SK-N-MC (cell line): Measurements from ENCODE around the gene ZFYVE21.

ENCODE experiments used
- DNase-seq: peaks from one replicate; pipeline ENCODE4 v3.0.0-alpha.2; 2011; ENCODE audit warnings: low read depth, low spot score
- H3K27ac ChIP-seq: fragments of 200-600 bp; sonication (generic); 2 replicates; pipeline ENCODE4 v1.5.1; 2016; ENCODE audit warnings: mixed run types
- H3K36me3 ChIP-seq: fragments of 200-600 bp; sonication (generic); 2 replicates; pipeline ENCODE4 v1.6.1; 2017; ENCODE audit warnings: antibody characterized with exemption, low read length, mixed read lengths; ENCODE audit not compliant: insufficient read depth
- H3K4me3 ChIP-seq: fragments of 200-600 bp; sonication (generic); 2 replicates; pipeline ENCODE4 v1.5.1; 2016
- H3K9ac ChIP-seq: fragments of 200-600 bp; sonication (generic); 2 replicates; pipeline ENCODE4 v1.8.0; 2017; ENCODE audit warnings: mixed run types, mixed read lengths; ENCODE audit not compliant: insufficient read length
- H3K9me3 ChIP-seq: fragments of 200-600 bp; sonication (generic); 2 replicates; pipeline ENCODE4 v1.6.1; 2017; ENCODE audit warnings: low read depth, mild to moderate bottlenecking, antibody characterized with exemption, low read length, moderate library complexity, mixed read lengths
- EZH2 ChIP-seq: fragments of 200-600 bp; sonication (generic); IDR thresholded peaks from one replicate; pipeline ENCODE4 v1.6.1; 2017; ENCODE audit warnings: antibody characterized with exemption
- FOXP2 ChIP-seq: optimal IDR thresholded peaks from 2 replicates; pipeline ENCODE3; 2011; ENCODE audit warnings: mild to moderate bottlenecking, moderate library complexity; ENCODE audit not compliant: insufficient read depth; ENCODE audit errors: extremely low read length, control extremely low read depth
- POLR2AphosphoS5 ChIP-seq: IDR thresholded peaks from 2 replicates; pipeline ENCODE4 v1.6.1; 2012; ENCODE audit warnings: mild to moderate bottlenecking, low read depth, low read length, borderline replicate concordance

The ZFYVE21 gene

GRCh38 chr14:103736546-103737431 lies 21.2 kb downstream of the ZFYVE21 start:
- TF ChIP-seq POLR2AphosphoS5 (no peak), FOXP2 (no peak), EZH2 (no peak)
- Histone ChIP-seq H3K9me3 (no peaks in the 10 kb centered on the region), H3K27ac (0 out of 2 replicates have a peak overlapping the region, but pooled peaks have one; percentile 72), H3K36me3 (peaks cover 22% of the 10 kb centered on the region; the same call in 1 of the 2 replicates), H3K4me3 (no peak overlapping the region), H3K9ac (no peak overlapping the region)
- no peak for DNase-seq

GRCh38 chr14:103737432-103738045 lies 21.9 kb downstream of the ZFYVE21 start:
- Histone ChIP-seq H3K9me3 (no peaks in the 10 kb centered on the region), H3K36me3 (peaks cover 24% of the 10 kb centered on the region; the same call in 1 of the 2 replicates), H3K9ac (no peak overlapping the region), H3K27ac (no peak overlapping the region), H3K4me3 (no peak overlapping the region)
- TF ChIP-seq POLR2AphosphoS5: no peak
- TF ChIP-seq EZH2: no peak
- TF ChIP-seq FOXP2: no peak
- DNase-seq: no peak

GRCh38 chr14:103738166-103738565 lies 22.6 kb downstream of the ZFYVE21 start:
- Histone ChIP-seq H3K9ac (no peak overlapping the region), H3K9me3 (no peaks in the 10 kb centered on the region), H3K36me3 (peaks cover 19% of the 10 kb centered on the region; the same call in 1 of the 2 replicates), H3K4me3 (no peak overlapping the region), H3K27ac (no peak overlapping the region)
- no peak for TF ChIP-seq POLR2AphosphoS5
- no peak for TF ChIP-seq FOXP2
- no peak for TF ChIP-seq EZH2
- no peak for DNase-seq

GRCh38 chr14:103738701-103739451 lies 23.3 kb downstream of the ZFYVE21 start:
- Histone ChIP-seq H3K9ac (no peak overlapping the region), H3K36me3 (peaks cover 13% of the 10 kb centered on the region; the same call in 1 of the 2 replicates), H3K4me3 (no peak overlapping the region), H3K9me3 (no peaks in the 10 kb centered on the region), H3K27ac (no peak overlapping the region)
- DNase-seq: no peak
- TF ChIP-seq POLR2AphosphoS5 (no peak), FOXP2 (no peak), EZH2 (no peak)

- DNase-seq: no peak
- no peaks in the 10 kb centered on the region for H3K9me3 ChIP-seq
- no peak overlapping the region for H3K9ac ChIP-seq
- no peak overlapping the region for H3K4me3 ChIP-seq
- no peak for TF ChIP-seq EZH2
- no peak for TF ChIP-seq POLR2AphosphoS5
- H3K36me3 ChIP-seq: peaks cover 10% of the 10 kb centered on the region; the same call in 1 of the 2 replicates
- H3K27ac ChIP-seq: no peak overlapping the region
Observed at GRCh38 chr14:103739466-103739792, 23.8 kb downstream of the ZFYVE21 start.

- Histone ChIP-seq H3K9ac (no peak overlapping the region), H3K4me3 (no peak overlapping the region), H3K27ac (no peak overlapping the region), H3K9me3 (no peaks in the 10 kb centered on the region), H3K36me3 (peaks cover 7% of the 10 kb centered on the region; the same call in 1 of the 2 replicates)
- DNase-seq: no peak
- TF ChIP-seq POLR2AphosphoS5: no peak
- no peak for TF ChIP-seq FOXP2
- TF ChIP-seq EZH2: no peak
Observed at GRCh38 chr14:103739793-103740501, 24.3 kb downstream of the ZFYVE21 start.

- Histone ChIP-seq H3K27ac (no peak overlapping the region), H3K9me3 (no peaks in the 10 kb centered on the region), H3K36me3 (peaks cover 4% of the 10 kb centered on the region; the same call in 1 of the 2 replicates), H3K9ac (no peak overlapping the region), H3K4me3 (no peak overlapping the region)
- DNase-seq: no peak
- TF ChIP-seq FOXP2 (no peak), POLR2AphosphoS5 (no peak), EZH2 (no peak)
Observed at GRCh38 chr14:103740991-103741689, 25.5 kb downstream of the ZFYVE21 start.
